Ovary (tissue), 9 donors: ENCODE measurements around the gene GOLT1A. TPM values are rescaled to one million over a fixed set of nuclear protein-coding genes. Genes with fewer than 3 reads are reported as not detected.

Experiments used
- DNase-seq, 5 donors: peaks; one replicate each; pipeline ENCODE4 v3.0.0-alpha.2; 2019 to 2020
- H3K27ac ChIP-seq, 2 donors: fragments of 200-600 bp; one replicate each; pipeline versions ENCODE4 v1.5.1 to v1.8.0; 2019 to 2022
- H3K27me3 ChIP-seq: fragments of 200-600 bp; one replicate; pipeline ENCODE4 v1.8.0; 2022
- H3K36me3 ChIP-seq: fragments of 200-600 bp; sonication (generic); one replicate; pipeline ENCODE4 v1.5.1; 2019
- H3K4me1 ChIP-seq: one replicate; pipeline ENCODE4 v1.8.1; 2013; ENCODE audit warnings: mild to moderate bottlenecking, moderate library complexity; ENCODE audit not compliant: insufficient read depth
- H3K4me3 ChIP-seq: fragments of 200-600 bp; sonication (generic); one replicate; pipeline ENCODE4 v1.5.1; 2017
- H3K9me3 ChIP-seq, 2 donors: fragments of 200-600 bp in 1 of 2; sonication (generic) in 1 of 2; one replicate each; pipeline versions ENCODE4 v1.5.1 to v1.8.1; 2013 to 2019; ENCODE audit warnings: mild to moderate bottlenecking in 1 of 2, moderate library complexity in 1 of 2
- CTCF ChIP-seq, 3 donors: fragments of 450-650 bp in 2 of 3; fragments of 200-600 bp in 1 of 3; IDR thresholded peaks; one replicate each; pipeline versions ENCODE4 v1.5.1 to v1.8.0; 2016 to 2022; ENCODE audit warnings: antibody characterized with exemption in 3 of 3, mild to moderate bottlenecking in 1 of 3
- EP300 ChIP-seq: sonication (generic); formaldehyde crosslinking; IDR thresholded peaks from one replicate; pipeline ENCODE4 v1.6.1; 2017; ENCODE audit warnings: antibody characterized with exemption
- POLR2A ChIP-seq: fragments of 450-650 bp; IDR thresholded peaks from one replicate; pipeline ENCODE4 v1.6.1; 2017; ENCODE audit warnings: antibody characterized with exemption, mild to moderate bottlenecking, moderate library complexity
- WGBS, 3 donors: extraction: QIAGEN DNeasy Blood & Tissue Kit in 1 of 3; methylation state at CpG; one replicate each; pipeline versions ENCODE4 v1.1.5 to v1.1.7; 2013 to 2017; 5-methylcytosine and 5-hydroxymethylcytosine counted together
- intact Hi-C, 4 donors: fragments of 100-400 bp; cut with DNase I; formaldehyde crosslinking; loops; one replicate each; pipeline versions ENCODE4 v1.11.0 to v1.15.1; 2022 to 2023
- polyA plus RNA-seq, 2 donors: library from polyadenylated mRNA; stranded (reverse); fragments of 200-250 nt in 1 of 2; fragments of 350-450 nt in 1 of 2; fragmentation: Illumina TruSeq in 1 of 2; extraction: RNeasy Lipid Tissue Mini Kit (QIAGEN cat#74804) in 1 of 2; gene quantifications; one replicate each; pipeline ENCODE4 v1.2.3, GENCODE V29; 2013 to 2014
- total RNA-seq, 7 donors: library from RNA; depleted of rRNA in 2 of 7; stranded (reverse); fragments of >200 nt in 2 of 7; fragmentation: NEBNext Ultra II Directional in 3 of 7; extraction: Animal tissue kit (Norgen Biotek cat#: 25700) in 3 of 7; gene quantifications; one replicate each; pipeline versions ENCODE4 v1.1.0 to v1.2.4, GENCODE V29; 2016 to 2023
- donor health status: DM: no; HTN: no; CAD: no; lungs with moderate emphysema.
- donor health status: DM: no; HTN: no; CAD: no.
- donor health status: Bipolar disorder and iron deficiency.
- donor health status: DM: yes; HTN: yes; CAD: no.
- donor health status: DM: no; HTN: no; CAD: no.
- donor health status: DM: yes; HTN: yes; CAD: no.

GOLT1A gene
- total and polyA plus RNA-seq, 9 donors: 0.27 to 3.9 (median 0.41) TPM; not detected in 6

- intact Hi-C loops: loop anchor here in 1 of 4 donors (5.0 kb wide), 1 partner anchor 106 kb away; no protein-coding TSS in a partner anchor
- DNase-seq: no peak
- no peak for TF ChIP-seq EP300
- no peak for TF ChIP-seq CTCF (IDR thresholded peaks at IDR 0.05)
- TF ChIP-seq POLR2A: no peak
- Histone ChIP-seq H3K9me3 (no peaks in the 10 kb centered on the region), H3K27me3 (no peaks in the 10 kb centered on the region), H3K36me3 (no peaks in the 10 kb centered on the region), H3K4me3 (no peak overlapping the region), H3K4me1 (no peaks in the 10 kb centered on the region), H3K27ac (no peak overlapping the region)
- WGBS, 3 donors: 33 to 49% (median 42%) methylated on average over 5 of the region's 5 CpGs
Observed at GRCh38 chr1:204255966-204256365, 42.2 kb upstream of the GOLT1A start.

DNA sequence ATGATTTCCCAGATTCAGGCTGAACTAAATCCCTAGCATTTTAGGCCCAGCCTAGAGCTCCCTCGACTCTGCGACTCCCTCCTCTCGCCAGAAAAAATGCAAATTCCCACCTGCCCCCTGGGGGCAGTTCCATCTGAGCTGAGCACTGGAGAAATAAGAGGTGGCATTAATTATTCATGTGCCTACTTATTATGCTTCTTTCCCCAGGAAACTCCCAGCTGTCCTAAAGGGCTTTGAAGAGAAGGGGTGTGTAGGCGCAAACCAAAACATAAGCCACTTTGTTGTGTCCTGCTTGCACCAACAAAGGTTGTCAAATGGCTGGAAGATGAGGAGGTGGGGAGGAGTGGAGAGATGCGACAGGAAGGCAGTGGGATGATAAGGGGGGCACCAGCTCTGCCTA is 41.4 kb upstream of the GOLT1A start:
- Histone ChIP-seq H3K9me3 (no peaks in the 10 kb centered on the region), H3K4me1 (no peaks in the 10 kb centered on the region), H3K27ac (no peak overlapping the region), H3K27me3 (no peaks in the 10 kb centered on the region), H3K4me3 (no peak overlapping the region), H3K36me3 (no peaks in the 10 kb centered on the region)
- 69 to 85% (median 73%) methylated on average over 5 of the region's 5 CpGs for WGBS, 3 donors
- intact Hi-C loops: loop anchor here in 1 of 4 donors (5.0 kb wide), 1 partner anchor 107 kb away; no protein-coding TSS in a partner anchor
- TF ChIP-seq EP300 (no peak), CTCF (IDR thresholded peaks at IDR 0.05) (no peak), POLR2A (no peak)
- no peak for DNase-seq

- peak in 1 of 5 donors; percentile 48 for DNase-seq
- Histone ChIP-seq H3K9me3 (no peaks in the 10 kb centered on the region), H3K4me3 (no peak overlapping the region), H3K36me3 (no peaks in the 10 kb centered on the region), H3K4me1 (no peaks in the 10 kb centered on the region), H3K27ac (no peak overlapping the region), H3K27me3 (no peaks in the 10 kb centered on the region)
- intact Hi-C loops: no loop called here
- WGBS, 3 donors: 69 to 79% (median 75%) methylated on average over 7 of the region's 7 CpGs
- no peak for TF ChIP-seq POLR2A
- no peak for TF ChIP-seq EP300
Observed at GRCh38 chr1:204254031-204254661, 40.4 kb upstream of the GOLT1A start.

DNA sequence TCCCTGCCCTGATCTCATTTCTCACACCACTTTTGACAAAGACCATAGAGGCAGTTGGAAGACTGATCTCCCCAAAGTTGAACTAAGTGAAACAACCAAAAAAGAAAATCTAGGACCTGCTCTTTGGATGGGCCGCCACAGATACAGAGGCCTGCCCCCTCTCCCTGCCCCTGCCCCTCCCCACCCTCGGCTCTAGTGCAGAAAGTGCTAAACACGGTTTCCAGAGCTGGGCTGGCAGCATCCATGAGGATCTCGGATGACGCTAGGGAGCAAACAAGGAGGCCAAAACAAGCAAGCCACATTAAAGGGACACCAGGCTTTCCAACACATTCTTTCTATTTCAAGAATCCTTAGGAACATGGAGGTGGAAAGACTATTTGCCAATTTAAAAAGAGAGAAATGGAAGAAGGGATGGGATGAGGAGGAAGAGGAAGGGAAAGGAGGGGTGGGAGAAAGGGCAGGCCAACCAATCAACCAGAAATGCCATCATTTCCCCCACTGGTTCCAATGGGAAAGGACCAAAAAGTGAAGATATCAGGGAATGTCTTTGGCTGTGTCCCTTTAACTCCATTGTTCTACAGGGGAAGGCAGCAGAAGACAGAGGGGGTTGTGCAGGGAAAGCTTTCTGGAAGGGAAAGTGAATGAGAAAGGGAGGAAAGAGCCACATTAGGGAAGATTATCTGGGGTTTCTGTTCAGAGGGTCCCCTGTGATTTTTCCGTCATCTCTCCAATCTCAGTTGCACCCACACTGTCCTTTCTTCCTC is 38.3 kb upstream of the GOLT1A start:
- no peak for TF ChIP-seq CTCF (IDR thresholded peaks at IDR 0.05)
- H3K27ac ChIP-seq: no peak overlapping the region
- WGBS, 3 donors: 72 to 86% (median 85%) methylated on average over 6 of the region's 6 CpGs

GRCh38 chr1:204251286-204251685 is 37.5 kb upstream of the GOLT1A start:
- Histone ChIP-seq H3K36me3 (no peaks in the 10 kb centered on the region), H3K4me1 (no peaks in the 10 kb centered on the region), H3K27me3 (no peaks in the 10 kb centered on the region), H3K4me3 (no peak overlapping the region), H3K27ac (no peak overlapping the region), H3K9me3 (no peaks in the 10 kb centered on the region)
- intact Hi-C loops: no loop called here
- DNase-seq: no peak
- 95 to 98% (median 96%) methylated on average over 7 of the region's 7 CpGs for WGBS, 3 donors
- TF ChIP-seq CTCF (IDR thresholded peaks at IDR 0.05) (no peak), POLR2A (no peak), EP300 (no peak)

More for the DNA sequence above, 38.3 kb upstream of the GOLT1A start:
- Histone ChIP-seq H3K4me1 (no peaks in the 10 kb centered on the region), H3K9me3 (no peaks in the 10 kb centered on the region), H3K4me3 (no peak overlapping the region), H3K36me3 (no peaks in the 10 kb centered on the region), H3K27me3 (no peaks in the 10 kb centered on the region)
- intact Hi-C loops: no loop called here
- DNase-seq: no peak
